Left ventricle myocardium inferior (tissue), 1 donor: ENCODE measurements around the gene CAMKMT. TPM values are rescaled to one million over a fixed set of nuclear protein-coding genes. Genes with fewer than 3 reads are reported as not detected.

ENCODE experiments used
- DNase-seq: peaks from one replicate; pipeline ENCODE4 v3.0.0-alpha.2; 2020
- H3K27ac ChIP-seq: fragments of 200-600 bp; replicated peaks from 2 replicates; pipeline ENCODE4 v1.8.0; 2021
- H3K27me3 ChIP-seq: fragments of 200-600 bp; 2 replicates; pipeline ENCODE4 v1.8.0; 2021; ENCODE audit warnings: low read depth
- H3K36me3 ChIP-seq: fragments of 200-600 bp; 2 replicates; pipeline ENCODE4 v1.8.0; 2021
- H3K4me1 ChIP-seq: fragments of 200-600 bp; 2 replicates; pipeline ENCODE4 v1.8.0; 2021
- H3K4me3 ChIP-seq: fragments of 200-600 bp; 2 replicates; pipeline ENCODE4 v1.8.0; 2021; ENCODE audit warnings: mild to moderate bottlenecking, moderate library complexity
- H3K9me3 ChIP-seq: fragments of 200-600 bp; replicated peaks from 2 replicates; pipeline ENCODE4 v1.8.0; 2021
- intact Hi-C: fragments of 100-400 bp; cut with micrococcal nuclease; formaldehyde crosslinking; loops from one replicate; pipeline ENCODE4 v1.11.0; 2022
- total RNA-seq: library from RNA; stranded (reverse); fragmentation: NEBNext Ultra II Directional; extraction: Animal tissue kit (Norgen Biotek cat#: 25700); gene quantifications from one replicate; pipeline ENCODE4 v1.2.1, GENCODE V29; 2021
- TF ChIP-seq, protein P1 (sequence below): fragments of 200-600 bp; IDR thresholded peaks from 2 replicates; pipeline ENCODE4 v1.8.0; 2021; ENCODE audit warnings: antibody characterized with exemption, mild to moderate bottlenecking, borderline replicate concordance
- donor health status: DM: no; HTN: yes; CAD: no; lungs with severe emphysema.

Gene CAMKMT
- total RNA-seq, 1 donor from 2014 or later = 4.8 TPM

GRCh38 chr2:44348400-44348799, 13.3 kb upstream of the CAMKMT start:
- Histone ChIP-seq H3K27me3 (no peaks in the 10 kb centered on the region), H3K27ac (peak overlapping the region; percentile 39), H3K36me3 (peaks cover 20% of the 10 kb centered on the region), H3K9me3 (no peaks in the 10 kb centered on the region), H3K4me1 (peaks cover 45% of the 10 kb centered on the region), H3K4me3 (no peak overlapping the region)
- TF ChIP-seq, protein P1, sequence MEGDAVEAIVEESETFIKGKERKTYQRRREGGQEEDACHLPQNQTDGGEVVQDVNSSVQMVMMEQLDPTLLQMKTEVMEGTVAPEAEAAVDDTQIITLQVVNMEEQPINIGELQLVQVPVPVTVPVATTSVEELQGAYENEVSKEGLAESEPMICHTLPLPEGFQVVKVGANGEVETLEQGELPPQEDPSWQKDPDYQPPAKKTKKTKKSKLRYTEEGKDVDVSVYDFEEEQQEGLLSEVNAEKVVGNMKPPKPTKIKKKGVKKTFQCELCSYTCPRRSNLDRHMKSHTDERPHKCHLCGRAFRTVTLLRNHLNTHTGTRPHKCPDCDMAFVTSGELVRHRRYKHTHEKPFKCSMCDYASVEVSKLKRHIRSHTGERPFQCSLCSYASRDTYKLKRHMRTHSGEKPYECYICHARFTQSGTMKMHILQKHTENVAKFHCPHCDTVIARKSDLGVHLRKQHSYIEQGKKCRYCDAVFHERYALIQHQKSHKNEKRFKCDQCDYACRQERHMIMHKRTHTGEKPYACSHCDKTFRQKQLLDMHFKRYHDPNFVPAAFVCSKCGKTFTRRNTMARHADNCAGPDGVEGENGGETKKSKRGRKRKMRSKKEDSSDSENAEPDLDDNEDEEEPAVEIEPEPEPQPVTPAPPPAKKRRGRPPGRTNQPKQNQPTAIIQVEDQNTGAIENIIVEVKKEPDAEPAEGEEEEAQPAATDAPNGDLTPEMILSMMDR = no peak
- no peak for DNase-seq
- intact Hi-C loops = no loop called here

DNA sequence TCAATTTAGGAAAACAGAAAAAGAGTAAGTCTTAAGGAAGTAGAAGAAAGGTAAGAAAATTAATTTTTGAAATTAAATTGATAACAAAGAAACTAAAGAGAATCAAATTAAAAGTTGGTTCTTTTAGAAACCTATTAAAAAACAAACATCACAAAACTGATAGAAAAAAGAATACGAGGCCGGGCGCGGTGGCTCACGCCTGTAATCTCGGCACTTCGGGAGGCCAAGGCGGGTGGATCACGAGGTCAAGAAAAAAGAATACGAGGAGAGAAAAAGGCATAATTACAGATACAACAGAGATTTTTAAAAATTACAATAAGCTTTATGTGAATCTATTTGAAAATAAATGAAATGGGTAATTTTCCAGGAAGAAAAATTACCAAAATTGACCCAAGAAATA, 12.2 kb upstream of the CAMKMT start:
- Histone ChIP-seq H3K4me1 (peaks cover 50% of the 10 kb centered on the region), H3K36me3 (peaks cover 14% of the 10 kb centered on the region), H3K4me3 (no peak overlapping the region), H3K27ac (no peak overlapping the region), H3K9me3 (no peaks in the 10 kb centered on the region), H3K27me3 (no peaks in the 10 kb centered on the region)
- intact Hi-C loops = no loop called here
- no peak for DNase-seq
- TF ChIP-seq, protein P1 = no peak

GRCh38 chr2:44351088-44351487, 10.7 kb upstream of the CAMKMT start:
- Histone ChIP-seq H3K4me1 (peaks cover 54% of the 10 kb centered on the region), H3K4me3 (no peak overlapping the region), H3K27ac (peak overlapping the region; percentile 45), H3K36me3 (no peaks in the 10 kb centered on the region), H3K9me3 (no peaks in the 10 kb centered on the region), H3K27me3 (no peaks in the 10 kb centered on the region)
- no peak for DNase-seq
- TF ChIP-seq, protein P1 = no peak
- intact Hi-C loops = no loop called here

DNA sequence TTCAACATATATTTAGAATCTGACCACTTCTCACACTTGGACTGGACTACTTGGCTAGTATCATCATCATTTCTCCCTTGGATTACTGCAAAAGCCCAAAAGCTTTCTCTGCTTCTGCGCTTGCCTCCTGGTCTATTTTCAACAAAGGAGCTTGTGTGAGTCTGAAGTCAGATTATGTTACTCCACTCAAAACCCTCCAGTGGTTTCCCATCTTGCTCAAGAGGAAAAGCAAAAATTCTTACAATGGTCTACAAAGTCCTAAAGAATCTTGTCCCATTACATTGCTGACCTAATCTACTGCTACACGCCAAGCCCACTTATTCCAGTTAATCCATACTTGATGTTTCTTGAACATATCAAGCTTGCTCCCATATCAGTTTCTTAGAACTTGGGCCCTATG, 10.1 kb upstream of the CAMKMT start:
- H3K4me3 ChIP-seq = no peak overlapping the region
- no peaks in the 10 kb centered on the region for H3K36me3 ChIP-seq

DNA sequence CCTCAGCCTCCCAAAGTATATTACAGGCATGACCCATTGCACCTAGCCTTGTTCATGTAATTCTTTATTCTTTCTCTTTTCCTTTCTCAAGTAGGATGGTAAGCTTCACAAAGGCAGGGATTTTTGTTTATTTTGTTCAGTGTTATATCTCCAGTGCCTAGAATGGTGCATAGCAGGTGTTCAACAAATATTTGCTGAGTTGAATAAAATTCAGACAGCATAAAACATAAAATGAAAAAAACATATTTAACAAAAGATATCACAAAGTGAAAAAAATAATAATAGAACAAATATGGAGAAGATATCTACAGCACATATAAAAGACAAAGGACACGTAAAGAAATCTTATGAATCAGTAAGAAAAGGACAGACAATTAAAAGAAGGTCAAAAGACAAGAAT, 9.2 kb upstream of the CAMKMT start:
- no peak for DNase-seq

More for the DNA sequence above, 10.1 kb upstream of the CAMKMT start:
- H3K9me3 ChIP-seq = no peaks in the 10 kb centered on the region
- no peak for DNase-seq
- H3K27me3 ChIP-seq = no peaks in the 10 kb centered on the region
- peak overlapping the region; percentile 45 for H3K27ac ChIP-seq
- TF ChIP-seq, protein P1 = no peak
- peaks cover 58% of the 10 kb centered on the region for H3K4me1 ChIP-seq
- intact Hi-C loops = no loop called here

More for the DNA sequence above, 9.2 kb upstream of the CAMKMT start:
- Histone ChIP-seq H3K9me3 (no peaks in the 10 kb centered on the region), H3K4me1 (peaks cover 58% of the 10 kb centered on the region), H3K27ac (no peak overlapping the region), H3K36me3 (no peaks in the 10 kb centered on the region), H3K4me3 (no peak overlapping the region), H3K27me3 (no peaks in the 10 kb centered on the region)
- TF ChIP-seq, protein P1 = no peak
- intact Hi-C loops = no loop called here
